ENCODE measurements around the gene CLEC6A.

The CLEC6A gene

DNA sequence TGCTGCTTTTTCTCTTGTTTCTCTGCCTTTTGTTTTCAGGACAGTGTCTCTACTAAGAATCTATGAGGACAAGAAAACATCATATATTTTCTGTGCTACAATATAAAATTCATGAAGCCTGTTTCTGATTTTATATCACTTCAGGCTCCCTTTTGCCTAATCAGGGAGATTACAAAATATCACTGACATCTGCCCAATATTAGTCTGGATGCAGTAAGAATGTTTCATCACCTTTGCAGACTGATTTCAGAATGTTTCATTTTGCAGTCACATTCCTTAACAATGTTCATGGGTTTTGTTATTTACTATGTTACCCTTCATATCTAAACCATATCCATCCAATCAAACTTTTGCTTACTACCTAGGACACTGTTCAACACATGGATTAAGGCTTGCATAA lies 491 bp upstream of the CLEC6A start:
- TF ChIP-seq POU2F2 (IDR thresholded peaks at IDR 0.05; ENCODE audit: low read depth, low read length) = no peak
- no peak for TF ChIP-seq POLR2A (IDR thresholded peaks at IDR 0.05; ENCODE audit: low read depth, low read length)
- no peak for TF ChIP-seq PAX5 (IDR thresholded peaks at IDR 0.05; ENCODE audit: insufficient read depth, low read length, severe bottlenecking)
- no peak for TF ChIP-seq TAF1 (IDR thresholded peaks at IDR 0.05; ENCODE audit: low read depth, low read length)
- no peak for TF ChIP-seq POLR2AphosphoS5 (IDR thresholded peaks at IDR 0.05; ENCODE audit: low read depth, low read length)
- no peak for TF ChIP-seq SPI1 (IDR thresholded peaks at IDR 0.05; ENCODE audit: low read depth, low read length)
- DNase-seq (ENCODE audit: insufficient read length, low spot score) (no peak), FAIRE-seq (no peak)

DNA sequence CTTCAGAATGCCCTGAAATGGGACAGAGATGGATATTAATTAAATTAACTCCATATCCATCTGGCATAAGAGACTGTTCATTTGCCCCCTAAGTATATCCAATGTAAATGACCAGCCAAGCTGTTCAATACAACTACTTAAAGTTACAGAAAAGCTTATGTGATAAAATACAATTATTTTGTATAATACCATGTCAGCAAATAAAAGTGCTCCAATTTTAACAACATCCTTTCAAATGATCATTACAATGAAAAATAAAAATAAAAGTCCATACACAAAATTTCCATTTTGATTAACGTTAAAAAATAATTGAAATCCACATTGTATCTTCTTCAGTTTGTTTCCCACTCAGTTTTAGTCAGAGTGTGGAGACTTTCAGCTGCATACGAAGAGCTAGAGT lies 5.7 kb downstream of the CLEC6A start:
- FAIRE-seq = no peak

GRCh38 chr12:8465301-8465996 lies 9.7 kb downstream of the CLEC6A start:
- TF ChIP-seq PAX5 (IDR thresholded peaks at IDR 0.05; ENCODE audit: insufficient read depth, low read length, severe bottlenecking) (no peak), POLR2A (IDR thresholded peaks at IDR 0.05; ENCODE audit: low read depth, low read length) (no peak), TAF1 (IDR thresholded peaks at IDR 0.05; ENCODE audit: low read depth, low read length) (no peak), SPI1 (IDR thresholded peaks at IDR 0.05; ENCODE audit: low read depth, low read length) (no peak), POLR2AphosphoS5 (IDR thresholded peaks at IDR 0.05; ENCODE audit: low read depth, low read length) (no peak), POU2F2 (IDR thresholded peaks at IDR 0.05; ENCODE audit: low read depth, low read length) (no peak)
- no peak for FAIRE-seq
- DNase-seq (ENCODE audit: insufficient read length, low spot score) = no peak

More for the DNA sequence above, 5.7 kb downstream of the CLEC6A start:
- TF ChIP-seq POLR2A (IDR thresholded peaks at IDR 0.05; ENCODE audit: low read depth, low read length) = no peak
- TF ChIP-seq PAX5 (IDR thresholded peaks at IDR 0.05; ENCODE audit: insufficient read depth, low read length, severe bottlenecking) = no peak
- no peak for TF ChIP-seq SPI1 (IDR thresholded peaks at IDR 0.05; ENCODE audit: low read depth, low read length)
- no peak for DNase-seq (ENCODE audit: insufficient read length, low spot score)

DNA sequence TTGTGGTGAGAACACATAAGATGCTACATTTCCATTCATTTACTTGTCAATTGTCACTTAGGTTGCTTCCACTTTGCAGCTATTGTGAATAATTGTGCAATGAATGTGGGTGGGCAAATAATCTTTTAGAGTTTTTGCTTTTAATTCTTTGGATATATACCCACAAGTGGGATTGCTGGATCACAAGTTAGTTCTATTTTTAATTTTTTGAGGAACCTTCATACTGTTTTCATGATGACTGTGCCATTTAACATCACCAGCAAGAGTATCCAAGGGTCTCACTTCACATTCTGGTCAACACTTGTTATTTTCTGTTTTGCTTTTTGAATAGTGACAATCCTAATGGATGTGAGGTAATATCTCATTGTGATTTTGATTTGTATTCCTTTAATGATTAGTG lies 10.5 kb downstream of the CLEC6A start:
- no peak for DNase-seq (ENCODE audit: insufficient read length, low spot score)
- no peak for TF ChIP-seq POLR2A (IDR thresholded peaks at IDR 0.05; ENCODE audit: low read depth, low read length)
- no peak for TF ChIP-seq POU2F2 (IDR thresholded peaks at IDR 0.05; ENCODE audit: low read depth, low read length)
- no peak for TF ChIP-seq PAX5 (IDR thresholded peaks at IDR 0.05; ENCODE audit: insufficient read depth, low read length, severe bottlenecking)
- TF ChIP-seq TAF1 (IDR thresholded peaks at IDR 0.05; ENCODE audit: low read depth, low read length) = no peak
- no peak for TF ChIP-seq POLR2AphosphoS5 (IDR thresholded peaks at IDR 0.05; ENCODE audit: low read depth, low read length)
- no peak for TF ChIP-seq SPI1 (IDR thresholded peaks at IDR 0.05; ENCODE audit: low read depth, low read length)
- FAIRE-seq = no peak

GRCh38 chr12:8471090-8471489 lies 15.3 kb downstream of the CLEC6A start:
- DNase-seq (ENCODE audit: insufficient read length, low spot score) (no peak), FAIRE-seq (no peak)
- TF ChIP-seq POLR2AphosphoS5 (IDR thresholded peaks at IDR 0.05; ENCODE audit: low read depth, low read length) = no peak
- TF ChIP-seq TAF1 (IDR thresholded peaks at IDR 0.05; ENCODE audit: low read depth, low read length) = no peak
- TF ChIP-seq SPI1 (IDR thresholded peaks at IDR 0.05; ENCODE audit: low read depth, low read length) = no peak
- no peak for TF ChIP-seq POLR2A (IDR thresholded peaks at IDR 0.05; ENCODE audit: low read depth, low read length)
- no peak for TF ChIP-seq PAX5 (IDR thresholded peaks at IDR 0.05; ENCODE audit: insufficient read depth, low read length, severe bottlenecking)
- TF ChIP-seq POU2F2 (IDR thresholded peaks at IDR 0.05; ENCODE audit: low read depth, low read length) = no peak

GRCh38 chr12:8475508-8476203 lies 19.9 kb downstream of the CLEC6A start:
- DNase-seq (ENCODE audit: insufficient read length, low spot score) (no peak), FAIRE-seq (no peak)
- TF ChIP-seq SPI1 (IDR thresholded peaks at IDR 0.05; ENCODE audit: low read depth, low read length) = no peak
- TF ChIP-seq TAF1 (IDR thresholded peaks at IDR 0.05; ENCODE audit: low read depth, low read length) = no peak
- TF ChIP-seq PAX5 (IDR thresholded peaks at IDR 0.05; ENCODE audit: insufficient read depth, low read length, severe bottlenecking) = no peak
- TF ChIP-seq POLR2A (IDR thresholded peaks at IDR 0.05; ENCODE audit: low read depth, low read length) = no peak
- TF ChIP-seq POU2F2 (IDR thresholded peaks at IDR 0.05; ENCODE audit: low read depth, low read length) = no peak
- no peak for TF ChIP-seq POLR2AphosphoS5 (IDR thresholded peaks at IDR 0.05; ENCODE audit: low read depth, low read length)

DNA sequence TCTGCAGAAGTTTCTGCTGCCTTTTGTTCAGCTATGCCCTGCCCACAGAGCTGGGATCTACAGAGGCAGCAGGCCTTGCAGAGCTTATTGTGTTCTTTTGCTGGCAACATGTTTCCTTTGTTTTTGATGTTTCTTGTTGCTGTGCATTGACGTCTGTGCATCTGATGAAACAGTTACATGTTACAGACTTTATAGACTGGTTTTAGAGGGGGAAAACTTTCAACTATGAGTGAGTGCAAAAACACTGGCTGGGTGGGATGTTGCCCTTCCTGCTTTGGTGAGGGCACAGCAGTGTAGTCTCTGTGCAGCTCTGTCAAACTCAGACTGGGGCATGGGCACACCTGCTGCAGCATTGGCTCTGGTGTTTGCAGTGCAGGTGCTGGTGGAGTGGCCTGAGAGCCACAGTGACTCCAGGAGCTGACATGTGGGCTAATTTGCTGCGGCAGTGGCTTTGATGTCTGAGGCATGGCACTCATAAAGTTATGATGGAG lies 26.9 kb downstream of the CLEC6A start:
- DNase-seq (ENCODE audit: insufficient read length, low spot score) = no peak
- FAIRE-seq = no peak
- no peak for TF ChIP-seq PAX5 (IDR thresholded peaks at IDR 0.05; ENCODE audit: insufficient read depth, low read length, severe bottlenecking)
- no peak for TF ChIP-seq SPI1 (IDR thresholded peaks at IDR 0.05; ENCODE audit: low read depth, low read length)
- TF ChIP-seq POLR2AphosphoS5 (IDR thresholded peaks at IDR 0.05; ENCODE audit: low read depth, low read length) = no peak

- DNase-seq (ENCODE audit: insufficient read length, low spot score) (no peak), FAIRE-seq (no peak)
- TF ChIP-seq POLR2A (IDR thresholded peaks at IDR 0.05; ENCODE audit: low read depth, low read length) = no peak
- TF ChIP-seq POU2F2 (IDR thresholded peaks at IDR 0.05; ENCODE audit: low read depth, low read length) = no peak
- TF ChIP-seq PAX5 (IDR thresholded peaks at IDR 0.05; ENCODE audit: insufficient read depth, low read length, severe bottlenecking) = no peak
- TF ChIP-seq TAF1 (IDR thresholded peaks at IDR 0.05; ENCODE audit: low read depth, low read length) = no peak
- no peak for TF ChIP-seq POLR2AphosphoS5 (IDR thresholded peaks at IDR 0.05; ENCODE audit: low read depth, low read length)
- TF ChIP-seq SPI1 (IDR thresholded peaks at IDR 0.05; ENCODE audit: low read depth, low read length) = no peak
Observed at GRCh38 chr12:8483079-8483478, 27.3 kb downstream of the CLEC6A start.

DNA sequence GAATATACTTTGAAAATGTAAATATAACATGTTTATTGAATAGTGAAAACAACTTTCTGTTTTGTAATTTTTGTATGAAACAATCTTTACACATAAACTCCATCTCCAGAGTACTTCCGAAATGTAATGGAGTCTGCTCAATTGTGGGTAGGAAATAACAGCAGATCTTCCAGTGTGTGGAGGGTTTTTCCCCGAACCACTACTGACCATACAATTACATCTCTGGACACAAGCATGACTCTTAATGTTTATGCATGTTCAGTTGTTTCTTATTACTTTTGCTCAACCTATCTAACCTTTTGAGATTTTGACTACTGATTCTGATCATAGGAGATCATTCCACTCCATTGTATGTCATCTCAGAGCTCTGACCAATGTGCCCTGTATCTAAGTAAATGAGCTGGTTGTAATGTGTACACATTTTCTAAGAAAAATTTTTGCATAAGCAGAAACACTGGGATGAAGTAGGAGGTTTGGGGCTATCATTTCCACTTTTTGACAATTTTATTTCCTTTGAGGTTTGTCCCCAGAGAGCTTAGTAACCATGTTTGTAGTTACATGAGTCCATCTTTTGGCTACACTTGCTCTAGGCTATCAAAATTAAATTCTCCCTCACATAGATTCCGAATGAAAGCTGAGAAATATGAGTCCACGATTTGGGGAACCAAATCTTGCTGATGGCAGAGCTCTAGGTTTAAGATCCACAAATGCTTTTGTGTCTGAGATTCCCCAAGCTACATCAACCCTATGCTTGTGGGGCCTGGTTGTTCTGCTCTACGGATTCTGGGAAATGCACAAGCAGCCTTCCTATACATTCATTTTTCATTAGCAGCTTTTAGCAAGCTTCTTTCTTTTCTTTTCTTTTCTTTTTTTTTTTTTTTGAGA lies 36.1 kb downstream of the CLEC6A start:
- DNase-seq (ENCODE audit: insufficient read length, low spot score) (no peak), FAIRE-seq (peak; percentile 48)
- TF ChIP-seq PAX5 (IDR thresholded peaks at IDR 0.05; ENCODE audit: insufficient read depth, low read length, severe bottlenecking) = no peak
- no peak for TF ChIP-seq POLR2AphosphoS5 (IDR thresholded peaks at IDR 0.05; ENCODE audit: low read depth, low read length)
- TF ChIP-seq POLR2A (IDR thresholded peaks at IDR 0.05; ENCODE audit: low read depth, low read length) = no peak
- no peak for TF ChIP-seq SPI1 (IDR thresholded peaks at IDR 0.05; ENCODE audit: low read depth, low read length)
- TF ChIP-seq POU2F2 (IDR thresholded peaks at IDR 0.05; ENCODE audit: low read depth, low read length) = no peak
- TF ChIP-seq TAF1 (IDR thresholded peaks at IDR 0.05; ENCODE audit: low read depth, low read length) = no peak
